HG03280 (cell line): ENCODE results near the gene GNAS-AS1.

ENCODE experiments used
- ATAC-seq: cut with Tn5 transposase; IDR thresholded peaks from one replicate; pipeline ENCODE4 v1.9.1; 2021; ENCODE audit warnings: mild to moderate bottlenecking, moderate library complexity; ENCODE audit not compliant: unreplicated experiment

Gene GNAS-AS1

DNA sequence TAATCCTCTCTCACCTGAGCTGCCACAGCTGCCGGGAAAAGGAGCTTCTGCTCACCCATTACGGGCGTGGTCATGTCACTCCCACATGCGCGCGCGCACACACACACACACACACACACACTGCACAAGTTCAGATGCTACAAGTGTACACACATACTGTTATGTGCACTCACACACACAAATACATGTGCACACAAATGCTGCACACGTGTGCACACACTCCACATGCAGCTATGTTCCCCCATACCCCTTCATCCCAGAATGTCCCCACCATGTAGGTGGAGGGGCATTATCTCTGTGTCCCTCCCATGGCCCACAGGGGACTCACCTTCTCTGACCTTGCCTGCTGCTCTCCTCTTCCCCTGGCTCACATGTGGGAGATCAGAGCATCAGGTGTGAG is 37.3 kb downstream of the GNAS-AS1 start:
- no peak for ATAC-seq

GRCh38 chr20:58811334-58811733 is 39.4 kb downstream of the GNAS-AS1 start:
- ATAC-seq, result no peak

DNA sequence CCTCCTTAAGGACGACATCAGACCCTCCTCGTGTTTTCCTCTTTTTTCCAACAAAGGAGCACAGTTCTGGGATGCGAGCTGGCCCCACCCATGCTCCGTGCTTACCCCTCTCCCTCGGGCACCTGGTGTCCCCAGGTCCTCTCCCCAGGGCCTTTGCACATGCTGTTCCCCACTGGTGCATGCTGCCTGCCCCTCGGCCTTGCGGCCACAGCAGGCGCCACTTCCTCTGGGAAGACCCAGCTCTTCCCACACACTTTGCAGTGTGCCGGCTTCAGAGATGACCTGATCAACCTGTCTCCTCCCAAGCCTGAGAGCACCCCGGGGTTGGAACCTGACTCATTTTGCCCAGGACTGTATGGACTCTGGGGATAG is 39.8 kb downstream of the GNAS-AS1 start:
- no peak for ATAC-seq

DNA sequence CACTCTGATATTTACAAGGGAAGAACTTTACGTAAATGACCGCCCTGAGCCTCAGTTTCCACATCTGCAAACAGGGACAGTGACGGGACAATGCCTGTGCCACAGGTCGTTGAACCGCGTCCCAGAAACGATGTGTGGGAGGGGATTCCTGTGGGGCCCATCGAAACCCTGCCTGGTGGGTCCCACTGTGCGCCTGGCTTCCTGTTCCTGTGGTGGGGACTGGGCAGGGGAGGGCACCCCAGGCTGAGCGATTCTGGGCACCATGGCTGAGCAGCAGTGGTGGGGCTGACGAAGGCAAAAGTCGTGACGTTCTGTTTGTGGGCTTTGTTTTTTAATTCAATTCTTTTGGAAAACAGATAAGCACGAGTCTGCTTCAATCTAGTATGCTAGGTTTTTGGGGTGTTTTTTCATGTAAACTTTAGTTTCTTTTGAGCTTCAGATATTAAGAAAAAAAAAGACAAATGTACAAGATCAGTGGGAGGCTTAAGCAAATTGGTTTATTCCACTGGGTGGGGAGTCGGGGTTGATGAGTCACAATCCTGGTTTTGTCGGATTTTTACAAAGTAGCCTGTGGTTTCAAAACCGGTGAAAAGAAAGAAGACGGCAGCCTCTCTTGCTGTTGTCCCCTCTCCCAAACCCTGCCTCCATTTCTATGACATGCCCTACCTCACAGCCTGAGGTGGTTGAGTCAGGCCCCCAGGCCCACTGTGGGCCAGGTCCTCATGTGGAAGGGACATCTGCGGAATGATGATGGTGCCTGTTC is 40.4 kb downstream of the GNAS-AS1 start:
- no peak for ATAC-seq

GRCh38 chr20:58808271-58809046 is 42.2 kb downstream of the GNAS-AS1 start:
- ATAC-seq, result no peak

DNA sequence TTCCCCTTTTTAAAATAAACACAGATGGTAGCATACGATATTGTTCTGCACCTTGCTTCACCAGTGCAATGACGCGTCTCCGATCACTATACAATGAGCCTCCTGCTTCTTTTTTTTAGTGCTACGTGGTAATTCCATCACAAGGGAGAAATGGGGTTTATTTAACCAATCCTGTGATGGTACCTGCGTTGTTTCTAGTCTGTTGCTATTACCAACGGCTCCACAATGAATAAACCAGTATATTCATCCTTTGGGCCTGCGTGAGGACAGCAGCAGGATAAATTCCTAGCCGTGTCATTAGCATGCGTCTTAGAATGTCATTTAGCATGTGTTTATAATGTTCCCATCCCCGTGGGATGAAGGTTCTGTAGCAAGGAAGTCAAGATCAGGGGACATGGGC is 42.9 kb downstream of the GNAS-AS1 start:
- no peak for ATAC-seq

- ATAC-seq, result no peak
Measured at GRCh38 chr20:58803533-58803932, 47.2 kb downstream of the GNAS-AS1 start.

DNA sequence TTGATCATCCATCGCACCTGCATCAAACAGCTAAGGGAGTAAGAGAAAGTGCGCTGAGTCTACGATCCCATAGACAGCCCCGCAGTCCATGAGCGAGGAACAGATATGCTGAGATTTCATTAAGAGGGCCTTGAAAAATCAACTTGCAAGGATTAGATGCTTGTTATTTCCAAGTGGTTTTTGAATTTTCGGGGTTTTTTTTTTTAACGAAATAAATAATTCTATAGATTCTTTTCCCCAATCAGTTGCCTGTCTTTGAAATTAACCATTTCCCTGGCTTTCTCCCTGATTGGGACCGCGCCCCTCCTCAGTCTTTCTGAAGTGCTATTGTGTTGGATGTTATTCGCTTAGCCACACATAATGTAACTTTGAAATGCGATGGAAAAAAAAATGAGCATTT is 48.6 kb downstream of the GNAS-AS1 start:
- ATAC-seq, result no peak

DNA sequence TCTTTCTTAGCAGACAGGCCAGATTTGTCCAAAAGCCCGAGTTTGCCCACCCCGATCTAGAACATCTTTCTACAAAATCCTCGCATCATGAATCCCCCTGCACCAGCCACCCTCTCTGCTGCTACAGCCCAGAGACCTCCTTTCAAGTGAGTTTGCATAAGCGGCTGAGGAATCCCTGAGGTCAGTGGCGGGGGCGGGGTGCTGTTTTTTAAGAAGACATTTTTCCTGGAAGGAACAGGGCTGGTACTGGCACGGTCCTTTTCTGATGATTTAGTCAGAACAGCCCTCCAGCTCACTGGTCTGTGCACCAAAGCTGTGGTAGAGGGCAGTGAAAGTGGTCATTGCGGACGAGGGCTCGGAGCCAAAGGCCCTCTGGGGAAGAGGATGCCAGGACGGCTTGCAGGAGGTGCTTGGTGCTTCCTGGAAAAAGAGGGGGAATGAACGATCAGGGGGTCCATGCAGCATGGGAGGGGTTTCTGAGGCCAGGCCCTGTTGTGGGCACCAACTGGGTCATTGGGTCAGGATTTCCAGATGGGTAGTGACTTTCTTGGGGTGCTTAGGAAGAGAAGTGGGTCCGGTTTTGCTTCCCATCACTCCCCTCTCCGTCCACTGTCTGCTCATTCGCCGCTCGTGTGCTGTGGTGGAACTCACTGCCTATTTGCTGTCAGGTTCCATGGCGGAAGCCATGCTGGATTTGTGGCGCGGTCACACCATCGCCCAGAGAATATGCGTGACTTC is 50.4 kb downstream of the GNAS-AS1 start:
- no peak for ATAC-seq

DNA sequence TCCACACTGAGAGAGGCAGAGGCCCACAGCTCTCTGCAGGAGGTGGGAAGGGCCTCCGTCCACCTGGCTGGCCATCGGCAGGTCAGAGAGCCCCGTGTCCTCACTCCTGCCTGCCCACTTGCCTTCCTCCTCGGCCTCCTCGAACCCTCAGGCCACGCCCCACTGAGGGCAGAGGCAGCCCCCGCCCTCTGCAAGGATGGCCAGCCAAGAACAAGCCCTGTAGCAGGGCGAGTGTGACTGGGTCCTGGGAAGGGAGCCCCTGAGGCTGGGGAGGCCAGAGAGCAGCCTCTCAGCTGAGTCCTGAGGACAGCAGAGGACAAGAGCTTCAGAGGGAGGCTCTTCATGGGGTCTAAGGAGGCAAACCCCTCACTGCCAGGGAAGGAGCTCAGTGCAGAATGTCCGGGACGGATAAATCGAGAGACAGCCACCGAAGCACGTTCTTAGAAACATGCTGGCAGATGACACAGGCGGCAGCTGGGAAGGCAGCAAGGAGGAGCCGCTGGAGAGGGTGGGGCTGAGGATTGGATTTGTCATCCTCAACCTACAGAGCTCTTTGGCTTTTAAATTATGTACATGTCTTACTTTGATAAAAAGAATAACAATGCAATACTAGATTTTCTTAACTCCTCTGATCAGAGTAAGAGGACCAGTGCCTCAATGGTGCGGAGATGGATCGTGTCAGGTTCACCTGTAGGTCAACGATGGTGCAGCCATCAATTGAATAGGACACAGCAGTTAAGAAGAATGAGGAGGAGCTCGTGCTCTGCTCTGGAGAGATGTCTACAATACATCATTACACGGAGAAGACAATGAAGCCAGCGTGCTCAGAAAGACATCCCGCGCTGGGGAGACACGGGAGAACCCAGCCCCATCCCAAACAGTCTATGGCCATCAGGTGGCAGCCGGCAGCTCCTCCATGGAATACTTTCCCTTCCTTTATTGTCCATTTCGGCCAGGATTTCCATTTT is 53.0 kb downstream of the GNAS-AS1 start:
- ATAC-seq, result no peak

DNA sequence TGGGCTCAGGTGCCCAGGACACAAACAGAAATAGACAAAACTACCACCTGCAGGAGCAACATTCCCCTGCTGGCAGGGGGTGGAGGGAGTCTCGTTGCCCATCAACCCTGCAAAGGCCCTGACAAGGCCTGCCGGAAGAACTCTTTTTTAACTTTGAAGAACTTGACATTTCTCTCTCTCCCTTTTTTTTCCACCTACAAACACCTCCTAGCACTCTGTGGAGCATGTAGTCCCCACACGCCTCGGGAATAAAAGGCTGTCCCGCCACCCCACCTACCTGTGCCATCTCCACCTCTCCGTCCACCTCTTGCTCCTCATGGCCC is 54.8 kb downstream of the GNAS-AS1 start:
- no peak for ATAC-seq

- ATAC-seq, result no peak
Measured at GRCh38 chr20:58795181-58795922, 55.4 kb downstream of the GNAS-AS1 start.

GRCh38 chr20:58794510-58795180 is 56.1 kb downstream of the GNAS-AS1 start:
- no peak for ATAC-seq

DNA sequence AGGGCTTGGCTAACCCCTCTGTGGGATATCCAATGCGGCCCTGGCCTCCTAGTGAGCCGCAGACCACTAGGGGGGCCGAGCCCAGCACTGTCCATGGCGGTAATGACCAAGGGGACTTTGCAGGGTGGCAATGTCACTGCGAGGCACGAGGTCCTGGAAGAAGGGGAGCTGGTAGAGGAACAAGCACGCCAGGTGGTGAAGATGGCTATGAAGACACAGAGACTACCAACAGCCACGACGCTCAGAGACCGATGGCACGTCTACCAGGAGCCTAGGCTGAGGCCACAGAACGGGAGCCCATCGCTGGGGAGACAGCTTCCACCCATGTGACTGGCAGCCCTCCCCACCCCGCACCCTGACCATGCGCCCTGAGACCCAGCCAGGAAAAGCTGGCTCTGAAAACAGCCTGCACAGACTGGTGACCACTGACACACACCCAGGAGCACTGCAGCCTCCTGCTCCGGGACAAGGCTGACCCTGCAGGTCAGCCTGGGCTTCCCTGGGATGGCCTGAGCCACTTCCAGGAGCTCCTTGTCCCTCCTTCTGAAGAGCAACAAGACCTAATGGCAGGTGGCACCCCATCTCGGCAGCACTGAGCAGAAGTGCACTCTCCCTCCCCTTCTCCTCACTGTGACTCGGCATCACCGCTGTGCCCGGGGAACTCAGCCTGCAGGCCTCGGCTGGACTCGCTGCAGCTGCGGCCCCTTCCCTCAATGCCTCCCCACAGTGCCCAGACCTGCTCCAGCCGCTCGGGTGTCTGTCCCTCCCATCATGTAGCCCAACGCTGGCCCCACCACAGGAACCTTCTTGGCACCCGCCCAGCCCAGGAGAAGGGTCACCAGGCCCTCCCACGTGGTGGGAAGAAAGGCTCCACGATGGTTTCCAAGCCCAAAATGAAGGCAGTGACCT is 56.9 kb downstream of the GNAS-AS1 start:
- ATAC-seq, result no peak

DNA sequence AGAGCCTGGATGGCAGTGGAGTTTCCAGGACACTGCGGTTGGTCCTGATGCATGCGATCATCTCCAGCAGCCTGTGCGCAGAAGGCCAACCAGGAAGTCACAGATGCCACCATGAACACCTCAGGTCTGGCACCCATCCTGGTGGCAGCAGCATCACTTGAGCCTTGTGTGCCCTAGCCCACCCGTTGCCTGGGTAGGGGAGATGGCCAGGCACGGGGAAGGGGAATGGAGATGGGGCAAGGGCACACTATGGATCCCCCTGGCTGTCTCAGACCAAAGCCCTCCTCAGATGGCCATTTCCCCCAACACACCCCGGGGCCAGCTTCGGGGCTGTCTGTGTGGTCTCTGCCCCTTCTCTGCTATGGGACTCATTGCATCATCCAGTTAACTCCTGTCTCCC is 58.3 kb downstream of the GNAS-AS1 start:
- ATAC-seq, result no peak

GRCh38 chr20:58791286-58791685 is 59.4 kb downstream of the GNAS-AS1 start:
- no peak for ATAC-seq

GRCh38 chr20:58790454-58790853 is 60.2 kb downstream of the GNAS-AS1 start:
- no peak for ATAC-seq

GRCh38 chr20:58788896-58789544 is 61.7 kb downstream of the GNAS-AS1 start:
- no peak for ATAC-seq
